CD4-positive, alpha-beta T cell (primary cell): ENCODE measurements around the gene MAP4K3. TPM values are rescaled to one million over a fixed set of nuclear protein-coding genes. Genes with fewer than 3 reads are reported as not detected.

Experiments
- ATAC-seq: fragments of 200-7000 bp; cut with Tn5 transposase; one replicate; pipeline ENCODE4 v1.10.0; 2022; ENCODE audit warnings: mild to moderate bottlenecking; ENCODE audit not compliant: poor library complexity
- CTCF ChIA-PET: fragments of 350-600 bp; sonication (Branson Sonifier 250); formaldehyde crosslinking; loops from one replicate; lab custom pipeline; 2021; ENCODE audit warnings: antibody characterized with exemption, inconsistent platforms; lab: Charles Lee
- POLR2A ChIA-PET: fragments of 350-600 bp; sonication (Branson Sonifier 250); formaldehyde crosslinking; loops from one replicate; lab custom pipeline; 2021; ENCODE audit warnings: antibody characterized with exemption, inconsistent platforms; lab: Charles Lee
- DNase-seq, 14 experiments: peaks; one replicate each; pipeline ENCODE4 v3.0.0-alpha.2; 2013 to 2020; ENCODE audit warnings: mixed read lengths in 2 of 14
- H3K27ac ChIP-seq, 2 donors: one replicate each; pipeline versions ENCODE4 v1.5.1 to v1.7.0; 2013; ENCODE audit warnings: low read length in 2 of 2, low read depth in 1 of 2, mild to moderate bottlenecking in 1 of 2
- H3K27me3 ChIP-seq, 2 experiments: 1 replicate in 1 of 2; 2 replicates in 1 of 2; pipeline versions ENCODE4 v1.6.1 to v1.7.0; 2013; ENCODE audit warnings: low read length in 2 of 2, control low read depth in 1 of 2, mild to moderate bottlenecking in 1 of 2, moderate library complexity in 1 of 2; ENCODE audit not compliant: insufficient read depth in 2 of 2, control insufficient read depth in 1 of 2
- H3K36me3 ChIP-seq: one replicate; pipeline ENCODE4 v1.6.1; 2013; ENCODE audit warnings: low read length, control low read depth; ENCODE audit not compliant: insufficient read depth
- H3K4me1 ChIP-seq: one replicate; pipeline ENCODE4 v1.6.1; 2013; ENCODE audit warnings: low read length, control low read depth; ENCODE audit not compliant: insufficient read depth
- H3K4me3 ChIP-seq: one replicate; pipeline ENCODE4 v1.5.1; 2013; ENCODE audit warnings: mild to moderate bottlenecking, low read length, moderate library complexity
- H3K9me3 ChIP-seq, 2 experiments: 1 replicate in 1 of 2; 2 replicates in 1 of 2; pipeline versions ENCODE4 v1.6.1 to v1.7.0; 2013; ENCODE audit warnings: low read length in 2 of 2, mild to moderate bottlenecking in 2 of 2, control low read depth in 1 of 2, moderate library complexity in 1 of 2; ENCODE audit not compliant: control insufficient read depth in 1 of 2, insufficient read depth in 1 of 2
- H3K27ac Mint-ChIP-seq: one replicate; pipeline ENCODE4 v1.8.0; 2020; ENCODE audit warnings: mixed read lengths
- H3K27me3 Mint-ChIP-seq: one replicate; pipeline ENCODE4 v1.8.0; 2021; ENCODE audit warnings: mixed read lengths
- H3K36me3 Mint-ChIP-seq: one replicate; pipeline ENCODE4 v1.8.0; 2021; ENCODE audit warnings: low read depth, mixed read lengths
- H3K4me1 Mint-ChIP-seq: one replicate; pipeline ENCODE4 v1.8.0; 2021; ENCODE audit warnings: low read depth, mixed read lengths
- H3K4me3 Mint-ChIP-seq: one replicate; pipeline ENCODE4 v1.8.0; 2020; ENCODE audit warnings: mild to moderate bottlenecking, mixed read lengths
- H3K9me3 Mint-ChIP-seq: one replicate; pipeline ENCODE4 v1.8.0; 2020; ENCODE audit warnings: mixed read lengths
- intact Hi-C, 2 experiments: fragments of 100-400 bp; cut with DNase I in 1 of 2; cut with micrococcal nuclease in 1 of 2; formaldehyde crosslinking; loops; one replicate each; pipeline versions ENCODE4 v1.15.1 to v1.9.0; 2023 to 2025; cut with DNase I, micrococcal nuclease
- total RNA-seq, 174 experiments: library from RNA in 2 of 174; stranded (reverse) in 2 of 174; gene quantifications; one replicate each; pipeline ENCODE4 v1.2.3 and lab custom pipeline; 2021 to 2026
- TF ChIP-seq, protein P1 (sequence below): fragments of 200-600 bp; IDR thresholded peaks from one replicate; pipeline ENCODE4 v1.8.0; 2022; ENCODE audit warnings: antibody characterized with exemption, mild to moderate bottlenecking

MAP4K3 gene
- total RNA-seq, 2 experiments from 2014 or later = 18.4 to 22.5 TPM

GRCh38 chr2:39475006-39475405 is 37.9 kb upstream of the MAP4K3 start:
- no peaks in the 10 kb centered on the region for H3K4me1 ChIP-seq
- H3K36me3 ChIP-seq = no peaks in the 10 kb centered on the region
- H3K27ac Mint-ChIP-seq = no peak overlapping the region
- ChIA-PET POLR2A (no interaction called here), CTCF (no interaction called here)
- H3K27ac ChIP-seq = no peak overlapping the region
- H3K4me3 ChIP-seq = no peak overlapping the region
- no peaks in the 10 kb centered on the region for H3K9me3 ChIP-seq
- TF ChIP-seq, protein P1, sequence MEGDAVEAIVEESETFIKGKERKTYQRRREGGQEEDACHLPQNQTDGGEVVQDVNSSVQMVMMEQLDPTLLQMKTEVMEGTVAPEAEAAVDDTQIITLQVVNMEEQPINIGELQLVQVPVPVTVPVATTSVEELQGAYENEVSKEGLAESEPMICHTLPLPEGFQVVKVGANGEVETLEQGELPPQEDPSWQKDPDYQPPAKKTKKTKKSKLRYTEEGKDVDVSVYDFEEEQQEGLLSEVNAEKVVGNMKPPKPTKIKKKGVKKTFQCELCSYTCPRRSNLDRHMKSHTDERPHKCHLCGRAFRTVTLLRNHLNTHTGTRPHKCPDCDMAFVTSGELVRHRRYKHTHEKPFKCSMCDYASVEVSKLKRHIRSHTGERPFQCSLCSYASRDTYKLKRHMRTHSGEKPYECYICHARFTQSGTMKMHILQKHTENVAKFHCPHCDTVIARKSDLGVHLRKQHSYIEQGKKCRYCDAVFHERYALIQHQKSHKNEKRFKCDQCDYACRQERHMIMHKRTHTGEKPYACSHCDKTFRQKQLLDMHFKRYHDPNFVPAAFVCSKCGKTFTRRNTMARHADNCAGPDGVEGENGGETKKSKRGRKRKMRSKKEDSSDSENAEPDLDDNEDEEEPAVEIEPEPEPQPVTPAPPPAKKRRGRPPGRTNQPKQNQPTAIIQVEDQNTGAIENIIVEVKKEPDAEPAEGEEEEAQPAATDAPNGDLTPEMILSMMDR = no peak
- H3K4me3 Mint-ChIP-seq = no peak overlapping the region
- H3K4me1 Mint-ChIP-seq = no peaks in the 10 kb centered on the region
- peaks cover 39% of the 10 kb centered on the region for H3K36me3 Mint-ChIP-seq
- intact Hi-C loops = no loop called here
- H3K9me3 Mint-ChIP-seq = no peaks in the 10 kb centered on the region
- no peaks in the 10 kb centered on the region for H3K27me3 Mint-ChIP-seq
- DNase-seq (no peak), ATAC-seq (no peak)
- H3K27me3 ChIP-seq = no peaks in the 10 kb centered on the region

DNA sequence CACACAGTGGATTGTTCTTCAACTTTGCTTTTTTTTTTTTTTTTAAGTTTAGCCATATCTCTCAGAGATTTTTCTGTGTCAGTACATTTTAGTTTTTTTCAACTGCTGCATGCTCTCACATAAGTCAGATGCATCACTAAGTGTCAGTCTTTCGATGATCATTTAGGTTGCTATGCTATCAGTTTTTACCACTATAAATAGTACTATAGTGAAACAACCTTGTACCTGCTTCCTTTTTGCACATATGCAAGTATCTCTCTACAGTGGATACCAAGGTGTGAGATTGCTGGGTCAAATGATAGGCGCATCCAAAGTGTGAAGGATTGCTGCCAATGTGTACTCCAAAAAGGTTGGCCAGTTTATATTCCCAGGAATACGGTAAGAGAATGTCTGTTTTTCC is 33.5 kb upstream of the MAP4K3 start:
- Histone ChIP-seq H3K27me3 (no peaks in the 10 kb centered on the region), H3K36me3 (no peaks in the 10 kb centered on the region), H3K4me1 (no peaks in the 10 kb centered on the region), H3K4me3 (no peak overlapping the region), H3K27ac (no peak overlapping the region), H3K9me3 (no peaks in the 10 kb centered on the region)
- no peaks in the 10 kb centered on the region for H3K4me1 Mint-ChIP-seq
- H3K9me3 Mint-ChIP-seq = no peaks in the 10 kb centered on the region
- no peaks in the 10 kb centered on the region for H3K27me3 Mint-ChIP-seq
- DNase-seq (no peak), ATAC-seq (no peak)
- H3K4me3 Mint-ChIP-seq = no peak overlapping the region
- CTCF ChIA-PET = no interaction called here
- intact Hi-C loops = no loop called here
- POLR2A ChIA-PET = no interaction called here
- H3K36me3 Mint-ChIP-seq = peaks cover 5% of the 10 kb centered on the region
- H3K27ac Mint-ChIP-seq = no peak overlapping the region
- TF ChIP-seq, protein P1 = no peak

DNA sequence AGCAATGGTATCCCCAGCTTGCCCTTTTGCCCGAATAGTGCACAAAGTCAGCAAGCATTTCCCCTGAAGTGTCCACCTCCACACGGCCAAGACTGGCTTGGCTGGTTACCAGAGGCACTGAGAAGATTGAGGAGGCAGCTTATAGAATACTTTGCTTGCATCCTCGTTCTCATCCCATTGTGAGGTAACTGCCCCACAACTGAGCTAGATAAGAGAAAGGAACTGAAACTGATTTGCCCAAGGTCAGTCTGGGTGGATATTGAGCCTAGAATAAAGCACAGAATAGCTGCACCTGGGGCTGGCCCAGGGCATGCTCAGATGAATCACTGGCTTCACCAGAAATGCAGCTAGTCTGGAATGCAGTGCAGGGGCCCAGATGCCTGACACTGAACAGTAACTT is 32.7 kb upstream of the MAP4K3 start:
- Histone ChIP-seq H3K9me3 (no peaks in the 10 kb centered on the region), H3K4me1 (no peaks in the 10 kb centered on the region), H3K36me3 (no peaks in the 10 kb centered on the region), H3K27me3 (no peaks in the 10 kb centered on the region), H3K4me3 (no peak overlapping the region), H3K27ac (no peak overlapping the region)
- no peak overlapping the region for H3K4me3 Mint-ChIP-seq
- H3K27ac Mint-ChIP-seq = no peak overlapping the region
- POLR2A ChIA-PET = no interaction called here
- CTCF ChIA-PET = no interaction called here
- intact Hi-C loops = no loop called here
- H3K9me3 Mint-ChIP-seq = no peaks in the 10 kb centered on the region
- no peaks in the 10 kb centered on the region for H3K27me3 Mint-ChIP-seq
- H3K4me1 Mint-ChIP-seq = no peaks in the 10 kb centered on the region
- ATAC-seq (no peak), DNase-seq (peak in 2 of 14 experiments; percentile 9 to 13)
- TF ChIP-seq, protein P1 = no peak
- peaks cover 4% of the 10 kb centered on the region for H3K36me3 Mint-ChIP-seq
